HG03196 (cell line): Measurements from ENCODE around the gene DENND2D.

Experiments
- ATAC-seq: cut with Tn5 transposase; IDR thresholded peaks from one replicate; pipeline ENCODE4 v1.9.1; 2021; ENCODE audit not compliant: unreplicated experiment

The DENND2D gene

GRCh38 chr1:111141245-111142220, 58.9 kb downstream of the DENND2D start:
- ATAC-seq: no peak

GRCh38 chr1:111140680-111140967, 59.8 kb downstream of the DENND2D start:
- no peak for ATAC-seq

- peak; percentile 67 for ATAC-seq
Measured at GRCh38 chr1:111139956-111140679, 60.3 kb downstream of the DENND2D start, which contains the start of the genes CEPT1 and DRAM2. TSS of gene CEPT1 (plus strand) at chr1:111140223. CDS start at chr1:111147715, 7,492 bp downstream. TSS of gene DRAM2 (minus strand) at chr1:111140093. CDS start at chr1:111131554, 8,539 bp downstream.

GRCh38 chr1:111139324-111139955, 61.0 kb downstream of the DENND2D start:
- peak; percentile 5 for ATAC-seq
